HUDEP-2 (cell line): ENCODE measurements around the gene CDK14.

Experiments
- DNase-seq, 76 experiments: peaks; one replicate each; lab custom pipeline; 2025; ENCODE audit not compliant: unreplicated experiment in 76 of 76; lab: John Stamatoyannopoulos, UW

Gene CDK14

GRCh38 chr7:91126762-91127161 lies 530.6 kb downstream of the CDK14 start:
- DNase-seq: no peak

GRCh38 chr7:91127325-91127724 lies 531.2 kb downstream of the CDK14 start:
- no peak for DNase-seq

GRCh38 chr7:91127959-91128358 lies 531.8 kb downstream of the CDK14 start:
- DNase-seq: no peak

GRCh38 chr7:91128683-91129348 lies 532.7 kb downstream of the CDK14 start:
- no peak for DNase-seq

- no peak for DNase-seq
Measured at GRCh38 chr7:91135300-91135699, 539.2 kb downstream of the CDK14 start.

- no peak for DNase-seq
Measured at GRCh38 chr7:91135703-91136430, 539.7 kb downstream of the CDK14 start.

- no peak for DNase-seq
Measured at GRCh38 chr7:91137153-91137787, 541.1 kb downstream of the CDK14 start.

- no peak for DNase-seq
Measured at GRCh38 chr7:91137788-91138368, 541.8 kb downstream of the CDK14 start.

GRCh38 chr7:91140286-91140685 lies 544.2 kb downstream of the CDK14 start:
- DNase-seq: no peak

- DNase-seq: no peak
Measured at GRCh38 chr7:91140982-91141381, 544.9 kb downstream of the CDK14 start.

GRCh38 chr7:91142743-91143142 lies 546.6 kb downstream of the CDK14 start:
- no peak for DNase-seq

GRCh38 chr7:91149341-91150246 lies 553.5 kb downstream of the CDK14 start:
- no peak for DNase-seq

GRCh38 chr7:91151916-91152315 lies 555.8 kb downstream of the CDK14 start:
- no peak for DNase-seq

GRCh38 chr7:91156316-91157185 lies 560.4 kb downstream of the CDK14 start:
- DNase-seq: no peak

- no peak for DNase-seq
Measured at GRCh38 chr7:91157579-91158320, 561.6 kb downstream of the CDK14 start.

GRCh38 chr7:91162436-91162835 lies 566.3 kb downstream of the CDK14 start:
- no peak for DNase-seq

- no peak for DNase-seq
Measured at GRCh38 chr7:91164506-91164905, 568.4 kb downstream of the CDK14 start.

- no peak for DNase-seq
Measured at GRCh38 chr7:91165006-91165845, 569.1 kb downstream of the CDK14 start.
